COR-L47 (cell line): ENCODE measurements around the gene PRTG.
"Not testable (repeated sequence)": the region's sequence is repeated elsewhere in the genome, so short reads cannot be mapped to it uniquely, and the experiment has no call there.

Experiments
- DNase-seq: peaks from one replicate; lab custom pipeline; 2025; lab: John Stamatoyannopoulos, UW

Gene PRTG

DNA sequence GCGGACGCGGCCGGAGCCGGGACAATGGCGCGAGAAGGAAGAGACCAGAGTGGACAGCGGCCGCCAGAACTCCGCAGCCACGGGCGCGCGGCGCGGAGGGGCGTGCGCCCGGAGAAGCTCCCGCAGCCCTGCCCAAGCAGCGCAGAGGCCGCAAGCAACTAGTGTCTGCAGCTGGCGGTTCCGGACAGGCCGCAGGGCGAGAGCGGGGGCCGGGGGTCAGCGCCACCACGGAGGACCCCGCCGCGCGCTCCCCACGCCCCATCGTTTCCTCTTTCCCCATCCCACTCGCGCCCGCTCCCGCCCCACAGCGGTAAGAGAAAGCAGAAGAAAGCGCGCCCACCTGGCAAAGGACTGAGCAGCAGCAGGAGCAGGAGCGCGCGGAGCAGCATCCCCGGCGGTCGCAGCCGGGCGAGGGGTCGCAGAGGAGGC lies 440 bp downstream of the PRTG start:
- peak; percentile 26 for DNase-seq

DNA sequence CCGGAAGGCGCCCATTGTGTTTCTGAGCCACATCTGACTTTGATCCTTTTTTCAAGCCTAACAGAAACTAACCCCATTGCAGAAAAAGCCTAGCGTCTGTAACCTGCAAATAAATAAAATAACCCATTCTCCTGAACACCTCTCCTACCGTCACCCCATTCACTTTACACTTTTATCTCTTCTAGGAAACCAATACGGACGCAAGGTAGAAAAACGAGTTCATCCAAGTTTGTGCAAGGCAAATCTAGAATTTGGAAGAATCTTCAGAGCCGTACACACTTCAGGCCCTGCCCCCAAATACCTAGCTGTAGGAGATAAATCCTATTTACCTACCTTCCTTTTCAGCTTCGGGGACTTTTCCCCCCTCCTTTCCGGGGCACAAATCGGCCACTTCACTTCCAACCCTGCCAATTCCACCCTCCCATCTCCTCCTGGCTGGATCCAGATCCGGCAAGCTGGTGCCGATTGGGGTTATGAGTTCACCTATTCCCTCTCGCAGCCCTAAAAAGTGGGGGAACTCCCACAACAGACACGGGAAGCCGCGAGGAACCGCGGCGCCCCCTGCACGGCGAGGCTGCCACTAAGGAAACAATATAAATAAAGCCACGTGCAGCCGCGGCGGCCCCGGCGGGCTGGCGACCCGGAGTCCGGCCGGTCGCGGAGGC lies 987 bp downstream of the PRTG start:
- no peak for DNase-seq

DNA sequence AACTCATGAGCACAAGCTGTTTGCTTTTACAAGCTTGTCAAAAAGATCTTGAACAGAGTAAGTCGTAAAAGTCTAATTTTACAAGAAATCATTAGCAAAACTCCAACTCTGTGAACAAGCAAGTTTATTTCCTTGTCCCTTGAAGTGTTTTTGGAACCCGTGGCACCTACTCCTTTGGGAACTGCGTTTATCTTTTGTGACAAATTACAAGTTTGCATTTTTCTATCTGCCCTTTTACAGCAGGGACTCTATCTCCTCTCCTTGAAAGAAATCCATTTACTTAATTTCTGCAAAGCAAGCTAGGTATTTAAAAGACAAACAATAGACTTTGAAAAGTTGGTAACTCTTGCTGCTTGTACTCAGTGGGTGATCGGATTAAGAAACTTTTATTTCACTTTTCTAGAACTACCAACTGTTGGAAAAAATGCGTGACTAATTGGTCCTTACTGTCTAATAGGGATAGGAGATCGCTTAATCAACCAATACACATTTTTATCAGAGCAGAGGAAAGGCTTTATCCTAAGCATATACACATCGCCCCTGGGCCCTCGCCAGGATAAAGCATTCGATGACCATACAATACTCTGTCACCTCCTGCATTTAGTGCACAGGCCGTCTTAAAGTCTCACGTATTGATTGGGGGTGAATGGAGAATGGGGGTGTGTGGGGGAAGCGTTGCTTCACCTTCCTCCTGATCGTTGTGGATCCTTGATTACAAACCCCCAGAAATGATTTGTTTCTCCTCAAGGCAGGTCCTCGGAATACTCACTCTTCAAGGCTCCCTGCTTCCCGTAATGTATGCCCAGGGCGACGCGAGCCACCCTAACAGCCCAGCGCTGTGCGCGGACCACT lies 1.7 kb downstream of the PRTG start:
- DNase-seq = no peak

DNA sequence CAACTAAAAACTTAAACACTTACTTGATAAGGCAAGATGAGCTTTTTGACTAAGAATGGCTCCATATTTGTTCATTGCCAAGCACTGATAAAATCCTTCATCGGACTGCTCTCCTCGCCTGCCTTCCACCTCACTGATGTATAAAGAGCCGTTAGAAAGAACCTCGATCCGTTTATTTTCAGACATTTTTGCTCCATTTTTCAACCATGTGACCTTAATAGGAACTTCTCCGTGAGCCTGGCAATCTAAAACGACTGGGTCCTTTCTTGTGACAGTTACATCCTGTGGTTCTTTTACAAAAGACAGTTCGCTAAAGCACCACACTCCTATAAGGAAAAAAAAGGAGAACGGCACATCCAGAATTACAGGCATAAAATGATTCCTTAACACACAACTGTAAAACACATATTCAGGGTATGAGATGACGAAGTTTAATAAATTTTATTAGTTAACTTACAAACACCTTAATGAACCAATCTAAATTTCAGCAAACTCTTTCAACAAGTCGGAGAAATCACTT lies 2.5 kb downstream of the PRTG start:
- DNase-seq = no peak

DNA sequence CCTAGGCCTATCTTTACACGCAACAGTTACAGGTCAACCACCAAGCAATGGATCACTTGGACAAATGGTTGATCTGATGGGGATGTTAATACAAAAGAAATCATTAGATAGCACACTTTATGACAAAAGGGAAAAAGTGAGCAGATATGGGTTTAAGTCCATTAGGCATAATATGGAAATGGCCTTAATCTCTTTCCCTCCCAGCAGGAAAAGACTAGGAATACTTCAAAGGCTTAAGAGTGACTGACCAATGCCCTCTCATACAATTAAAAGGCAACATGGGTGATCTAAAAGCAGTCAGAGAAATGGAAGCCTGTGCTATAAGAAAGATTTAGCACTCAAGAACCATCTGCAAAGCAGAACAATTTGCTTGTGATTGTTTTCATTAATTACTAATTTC lies 3.3 kb downstream of the PRTG start:
- DNase-seq = no peak

DNA sequence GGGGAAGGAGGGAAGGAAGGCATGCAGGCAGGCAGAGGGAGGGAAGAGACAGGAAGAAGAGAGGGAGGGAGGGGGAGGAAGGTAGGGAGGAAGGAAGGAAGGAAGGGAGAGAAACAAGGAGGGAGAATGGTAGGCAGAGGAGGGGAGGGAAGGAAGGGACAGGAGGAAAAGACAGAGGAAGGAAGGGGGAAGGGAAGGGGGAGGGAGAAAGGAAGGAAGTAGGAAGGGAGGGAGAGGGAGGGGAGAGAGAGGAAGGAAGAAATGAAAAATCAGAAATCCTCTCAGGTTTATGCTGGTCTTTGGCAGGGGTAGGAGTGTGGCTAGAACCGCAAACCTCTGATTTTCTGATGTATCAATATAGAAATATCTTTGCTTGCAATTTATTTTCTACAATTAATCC lies 4.2 kb downstream of the PRTG start:
- DNase-seq = no peak

DNA sequence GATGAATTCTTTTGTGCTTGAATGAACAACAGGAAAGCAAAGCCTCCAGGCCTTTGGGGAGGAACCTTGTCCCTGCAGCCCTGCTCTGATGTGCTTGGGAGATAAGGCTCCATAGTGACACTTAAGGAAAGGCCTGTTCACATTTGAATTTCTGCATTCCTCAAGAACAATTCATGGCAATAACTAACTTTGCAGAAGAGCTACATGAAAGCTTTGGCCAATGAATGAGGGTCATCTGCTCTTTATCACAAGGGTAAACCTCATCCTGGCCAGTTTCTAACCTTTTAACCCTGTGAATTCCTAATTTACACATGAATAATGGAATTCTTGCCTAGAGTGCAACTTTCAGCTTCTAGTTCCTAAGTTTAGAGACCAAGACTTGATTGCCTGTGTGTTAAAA lies 5.6 kb downstream of the PRTG start:
- DNase-seq = no peak

DNA sequence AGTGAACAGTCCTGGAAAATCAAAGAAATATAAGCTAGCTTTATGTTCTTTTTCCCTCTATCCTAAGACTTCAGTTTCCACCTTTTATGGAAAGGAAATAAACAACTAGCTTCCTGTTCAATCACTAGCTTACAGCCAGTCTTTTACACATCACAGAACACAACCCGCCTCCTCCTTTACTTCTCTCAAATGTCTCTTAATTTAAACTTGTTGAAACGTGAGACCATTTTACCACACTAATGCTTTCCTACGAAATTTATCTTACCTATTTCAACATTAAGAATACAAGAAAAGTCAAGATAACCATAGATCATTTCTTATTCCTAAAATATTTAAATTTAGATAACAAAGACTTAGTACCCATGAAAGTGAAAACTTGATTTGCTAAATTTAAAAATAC lies 6.2 kb downstream of the PRTG start:
- DNase-seq = no peak

DNA sequence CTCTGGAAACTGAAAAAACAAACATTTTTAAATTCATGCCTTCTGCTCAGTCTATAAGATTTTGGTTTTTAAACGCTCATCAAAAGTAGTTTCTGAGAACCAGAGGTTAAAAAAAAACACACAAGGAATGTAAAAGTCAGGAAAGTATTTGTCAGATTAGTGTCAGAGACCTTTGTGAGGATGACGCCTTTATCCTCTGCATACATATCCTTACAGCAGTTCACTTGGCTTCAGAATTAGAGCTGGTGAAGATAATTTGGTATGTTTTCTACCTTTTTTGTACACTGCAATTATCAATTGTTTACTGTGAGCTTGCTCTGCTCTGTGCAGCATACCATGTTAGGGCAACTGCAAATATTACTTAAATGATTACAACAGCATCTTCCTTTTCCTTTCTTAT lies 8.3 kb downstream of the PRTG start:
- DNase-seq = no peak

DNA sequence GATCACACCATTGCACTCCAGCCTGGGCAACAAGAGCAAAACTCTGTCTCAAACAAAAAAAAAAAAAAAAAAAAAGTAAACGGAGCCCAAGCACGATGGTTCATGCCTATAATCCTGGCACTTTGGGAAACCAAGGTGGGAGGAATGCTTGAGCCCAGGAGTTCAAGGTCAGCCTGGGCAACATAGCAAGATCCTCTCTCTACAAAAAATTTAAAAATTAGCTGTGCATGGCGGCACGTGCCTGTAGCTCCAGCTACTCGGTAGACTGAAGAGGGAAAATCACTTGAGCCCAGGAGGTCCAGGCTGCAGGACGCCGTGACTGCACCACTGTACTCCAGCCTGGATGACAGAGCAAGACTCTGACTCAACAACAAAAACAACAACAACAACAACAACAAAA lies 9.5 kb downstream of the PRTG start:
- not testable (repeated sequence) for DNase-seq

DNA sequence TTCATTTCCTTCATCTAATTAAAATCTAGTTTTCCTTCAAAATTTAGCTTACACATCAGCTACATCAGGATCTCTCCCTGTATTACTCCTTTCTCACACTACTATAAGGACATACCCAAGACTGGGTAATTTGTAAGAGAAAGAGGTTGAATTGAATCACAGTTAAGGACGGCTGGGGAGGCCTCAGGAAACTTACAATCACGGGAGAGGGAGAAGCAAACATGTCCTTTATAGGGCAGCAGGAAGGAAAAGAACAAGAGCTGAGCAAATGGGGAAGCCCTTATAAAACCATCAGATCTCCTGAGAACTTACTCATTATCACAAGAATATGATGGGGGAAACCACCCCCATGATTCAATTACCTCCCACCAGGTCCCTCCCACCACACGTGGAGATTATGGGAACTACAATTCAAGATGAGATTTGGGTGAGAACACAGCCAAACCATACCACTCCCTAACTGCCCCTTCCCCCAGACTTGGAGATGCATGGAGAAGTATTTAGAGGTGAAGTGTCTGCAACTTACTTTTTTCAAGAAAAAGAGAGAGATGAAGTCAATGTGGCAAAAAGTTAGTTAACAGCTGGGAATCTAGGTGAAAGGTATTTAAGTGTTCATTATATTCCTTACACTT lies 21.3 kb downstream of the PRTG start:
- DNase-seq = no peak

DNA sequence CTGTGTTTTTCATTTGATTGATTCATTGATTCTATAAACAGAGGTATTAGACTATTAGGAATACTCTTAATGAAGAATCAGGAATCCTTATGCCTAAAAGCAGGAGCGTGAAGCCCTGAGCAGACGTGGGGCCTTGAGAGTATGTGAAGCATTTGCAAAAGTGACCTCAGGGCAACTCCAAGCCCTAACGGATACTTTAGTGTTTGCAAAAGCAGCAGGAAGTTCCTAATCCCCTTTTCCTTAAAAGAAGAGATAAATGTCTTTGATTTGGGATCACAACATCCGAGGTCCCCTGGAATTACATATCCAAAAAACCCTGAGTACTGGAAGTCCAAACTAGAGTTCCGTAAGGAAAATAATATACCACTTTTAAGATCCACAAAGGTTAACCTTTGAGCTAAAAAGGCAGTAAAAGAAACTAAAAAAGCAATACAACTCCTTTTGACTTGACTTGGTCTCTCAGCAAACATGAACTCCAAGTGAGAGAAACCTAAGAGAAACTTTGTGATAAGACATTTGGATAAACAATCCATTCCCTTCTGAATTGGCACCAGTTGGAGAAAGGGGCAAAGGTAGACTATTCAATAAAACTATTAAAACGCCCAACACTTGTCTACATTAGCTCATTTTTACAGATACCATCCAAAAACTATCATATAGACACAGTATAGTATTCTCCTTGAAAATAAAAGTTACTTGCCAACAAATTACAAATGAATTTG lies 27.4 kb downstream of the PRTG start:
- DNase-seq = no peak

DNA sequence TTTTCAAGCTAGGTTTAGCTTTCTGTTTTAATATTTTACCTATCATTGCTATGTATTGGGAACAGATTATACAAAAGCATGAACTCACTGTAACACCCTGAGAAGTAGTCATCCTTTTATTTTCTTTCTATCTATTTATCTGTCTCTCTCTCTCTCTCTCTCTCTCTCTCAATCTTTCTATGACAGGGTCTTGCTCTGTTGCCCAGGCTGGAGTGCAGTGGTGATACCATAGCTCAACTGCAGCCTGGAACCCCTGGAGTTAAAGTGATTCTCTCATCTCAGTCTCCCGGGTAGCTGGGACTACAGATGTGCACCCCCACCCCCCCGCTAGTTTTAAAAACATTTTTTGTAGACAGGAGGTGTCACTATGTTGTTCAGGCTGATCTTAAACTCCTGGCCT lies 28.9 kb downstream of the PRTG start:
- no peak for DNase-seq

DNA sequence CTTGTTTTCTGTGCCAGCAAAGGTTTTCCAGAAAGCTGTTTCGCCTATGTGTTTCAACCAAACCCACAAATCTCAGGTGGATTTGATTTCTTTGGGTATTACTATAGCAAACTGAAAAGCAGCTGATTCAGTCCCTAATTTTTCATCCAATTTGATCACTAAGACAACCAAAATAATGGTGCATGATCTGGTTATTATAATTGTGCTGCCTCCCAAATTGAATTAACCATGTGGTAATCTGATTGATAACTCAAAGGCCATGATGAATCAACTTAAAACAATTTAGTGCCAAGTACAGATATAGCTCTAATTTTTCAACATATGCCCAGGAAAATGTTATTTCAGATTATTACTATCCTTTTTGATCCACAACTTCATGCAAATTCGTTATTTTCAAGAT lies 30.6 kb downstream of the PRTG start:
- DNase-seq = no peak

DNA sequence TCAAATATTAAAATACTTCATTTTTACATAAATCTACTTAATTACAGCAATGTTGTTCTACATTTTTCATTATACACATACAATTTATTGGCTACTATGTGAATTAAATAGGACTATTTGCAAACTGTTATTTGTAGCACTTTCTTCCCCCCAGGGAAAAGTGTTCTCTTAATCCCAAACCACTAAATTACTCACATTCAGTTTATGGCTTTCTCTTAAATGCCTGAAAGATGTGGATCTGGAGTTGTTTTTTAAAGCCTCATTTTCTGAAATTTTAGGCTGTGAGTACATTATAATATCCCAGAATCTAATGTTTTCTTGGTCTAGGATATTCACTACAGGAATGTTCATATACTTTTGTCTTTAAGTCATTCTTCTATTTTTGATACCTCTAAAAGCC lies 32.7 kb downstream of the PRTG start:
- DNase-seq = no peak

DNA sequence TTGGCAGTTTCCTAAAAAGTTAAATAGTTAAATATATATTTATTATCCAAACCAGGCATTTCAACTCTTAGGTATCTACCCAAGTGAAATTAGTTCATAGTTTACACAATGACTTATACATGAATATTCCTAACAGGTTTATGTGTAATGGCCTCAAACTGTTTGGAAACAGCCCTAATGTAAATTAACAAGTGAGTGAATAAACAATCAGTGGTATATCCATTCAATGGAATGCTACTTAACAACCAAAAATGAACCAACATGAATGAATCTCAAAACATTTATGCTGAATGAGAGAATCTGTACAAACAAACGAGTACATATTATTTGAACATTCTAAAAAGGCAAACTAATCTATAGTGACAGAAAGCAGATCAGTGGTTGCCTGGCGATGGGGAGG lies 33.5 kb downstream of the PRTG start:
- no peak for DNase-seq

DNA sequence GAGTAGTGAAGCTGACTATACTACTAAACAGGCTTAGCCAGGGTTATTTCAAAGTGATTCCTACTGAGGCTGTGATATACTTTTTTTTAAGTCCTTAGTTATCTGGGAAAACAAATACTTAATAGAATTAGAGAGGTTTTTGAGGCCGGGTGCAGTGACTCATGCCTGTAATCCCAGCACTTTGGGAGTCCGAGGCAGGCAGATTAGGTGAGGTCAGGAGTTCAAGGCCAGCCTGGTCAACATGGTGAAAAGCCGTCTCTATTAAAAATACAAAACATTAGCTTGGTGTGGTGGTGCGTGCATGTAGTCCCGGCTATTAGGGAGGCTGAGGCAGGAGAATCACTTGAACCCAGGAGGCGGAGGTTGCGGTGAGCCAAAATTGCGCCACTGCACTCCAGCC lies 34.2 kb downstream of the PRTG start:
- DNase-seq = no peak

DNA sequence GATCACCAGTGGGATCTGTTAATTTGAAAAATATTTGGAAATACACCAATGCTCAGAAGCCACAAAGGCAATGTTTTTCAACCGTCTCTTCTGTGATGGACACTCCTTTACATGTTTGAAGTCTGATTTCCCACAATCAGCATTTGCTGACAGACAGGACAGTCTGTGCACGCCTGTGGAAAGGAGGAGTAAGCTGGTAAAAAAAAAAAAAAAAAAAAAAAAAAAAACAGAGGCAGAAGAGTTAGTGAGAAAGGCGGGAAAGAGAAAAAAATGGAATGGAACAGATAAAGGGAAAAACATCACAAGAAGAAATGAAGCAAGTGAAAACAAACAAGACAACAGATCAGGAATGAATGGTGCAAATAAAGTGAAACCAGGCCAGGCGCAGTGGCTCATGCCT lies 35.0 kb downstream of the PRTG start:
- no peak for DNase-seq

DNA sequence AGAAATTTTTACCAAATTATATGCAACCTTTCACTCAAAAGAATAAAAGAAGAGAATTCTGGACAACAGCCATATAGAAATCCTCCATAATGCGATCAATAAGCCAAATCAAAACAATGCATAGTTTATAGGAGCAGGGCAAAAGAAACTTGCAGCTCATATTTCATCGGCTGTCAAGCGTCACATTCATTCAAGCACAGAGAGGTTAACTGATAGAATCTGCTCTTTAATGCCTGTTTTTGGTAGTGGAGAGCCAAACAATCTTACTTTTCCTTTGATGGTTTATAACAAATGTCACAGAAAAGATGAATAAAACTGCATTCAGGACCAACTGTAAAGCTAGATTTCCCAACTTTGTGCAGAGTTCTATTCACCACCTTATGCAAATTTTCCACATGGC lies 35.4 kb downstream of the PRTG start:
- no peak for DNase-seq

DNA sequence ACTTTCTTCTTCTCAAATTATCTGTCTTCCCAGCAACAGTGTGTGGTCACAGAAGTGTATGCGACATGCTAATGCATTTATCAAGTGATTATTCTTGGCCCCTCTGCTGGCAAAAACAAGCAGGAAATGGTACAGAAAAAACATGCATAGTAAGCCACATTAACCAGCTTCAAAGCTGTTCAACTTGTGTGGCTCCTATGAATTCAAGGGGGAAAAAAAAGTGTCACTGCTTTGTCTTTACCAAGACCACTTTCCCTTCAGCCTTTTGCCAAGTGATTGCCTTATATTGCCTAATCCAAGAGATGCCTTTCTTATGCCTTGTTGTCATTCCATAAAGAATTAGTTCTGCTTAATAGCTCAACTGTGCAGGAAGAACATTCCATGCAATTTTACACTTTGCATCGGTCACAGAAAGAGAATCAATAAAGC lies 39.1 kb downstream of the PRTG start:
- no peak for DNase-seq

DNA sequence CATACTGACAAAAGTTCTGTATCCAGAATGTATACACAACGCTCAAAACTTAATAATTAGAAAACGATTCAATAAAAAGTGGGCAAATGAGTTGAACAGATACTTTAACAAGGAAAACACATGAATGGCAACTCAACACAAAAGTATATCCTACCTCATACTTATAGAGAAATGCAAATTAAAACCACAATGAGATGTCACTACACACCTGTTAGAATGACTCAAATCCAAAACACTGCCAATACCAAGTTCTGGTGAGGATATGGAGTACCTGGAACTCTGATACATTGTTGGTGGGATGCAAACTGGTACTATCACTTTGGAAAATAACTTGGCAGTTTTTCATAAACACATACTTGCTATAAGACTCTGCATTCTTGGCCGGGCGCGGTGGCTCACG lies 42.1 kb downstream of the PRTG start:
- no peak for DNase-seq

DNA sequence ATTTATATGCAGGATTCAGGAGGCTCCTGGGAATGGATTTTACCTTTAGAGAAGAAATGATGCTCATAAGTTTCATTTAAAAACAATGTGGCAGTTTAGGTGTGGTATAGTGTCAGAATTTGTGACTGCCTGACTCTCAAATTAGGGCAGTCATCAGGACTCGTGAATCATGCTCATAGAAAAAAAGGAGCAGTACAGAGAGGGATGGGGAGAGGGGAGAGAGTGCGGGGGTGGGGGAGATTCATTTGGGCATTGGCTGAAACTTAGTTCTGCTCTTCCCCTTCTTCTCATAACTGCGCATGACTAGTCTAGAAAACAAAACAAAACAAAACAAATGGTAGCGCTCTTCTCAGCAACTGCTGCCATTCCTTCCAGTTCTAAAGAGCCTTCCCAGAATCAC lies 44.3 kb downstream of the PRTG start:
- no peak for DNase-seq
